ENCODE results near the gene PRR14.
A peak's percentile ranks its signal among the peaks of the same experiment; 100 is the strongest.
"Not testable (repeated sequence)": the region's sequence is repeated elsewhere in the genome, so short reads cannot be mapped to it uniquely, and the experiment has no call there.

The PRR14 gene

DNA sequence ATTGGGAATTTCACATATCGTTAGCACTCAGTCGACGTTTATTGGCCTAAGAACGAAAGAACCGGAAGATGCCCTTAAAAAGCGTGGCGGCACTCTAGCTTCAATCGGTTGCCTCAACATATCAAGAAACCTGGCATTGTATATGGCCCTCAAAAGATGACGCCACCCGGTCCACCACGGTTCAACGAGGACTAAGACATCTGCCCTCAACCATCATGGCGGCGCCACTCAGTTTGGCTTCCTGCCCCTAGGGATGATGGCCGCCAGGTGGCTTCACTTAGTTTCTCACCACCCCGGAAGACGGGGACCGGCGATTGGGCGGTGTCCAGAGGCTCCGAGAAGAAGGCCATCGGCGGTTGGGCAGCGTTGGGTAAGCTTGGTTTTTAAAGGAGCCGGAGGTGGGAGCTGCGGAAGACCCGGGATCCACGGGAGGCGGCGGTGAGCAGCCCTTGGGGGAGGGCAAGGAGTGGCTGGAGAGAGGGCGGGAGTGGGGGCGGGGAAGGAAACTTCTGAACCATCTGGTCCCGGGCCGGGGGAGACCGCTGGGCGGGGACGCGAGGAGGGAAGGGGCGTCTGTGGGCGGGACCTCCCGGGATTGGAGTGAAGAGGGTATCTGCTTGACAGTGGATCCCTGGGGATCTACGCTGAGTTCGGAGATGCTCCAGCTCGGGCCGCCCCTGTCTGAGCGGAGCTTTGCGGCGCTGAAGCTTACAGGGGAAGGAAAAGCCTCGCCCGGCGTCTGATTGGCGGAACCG lies at the start of gene PRR14:
Gene PRR14, plus strand, starts transcription at position 592 of the 755 bp plus-strand sequence. CDS start 686 bp downstream, outside the sequence.
- peak; percentile 90 for DNase-seq

DNA sequence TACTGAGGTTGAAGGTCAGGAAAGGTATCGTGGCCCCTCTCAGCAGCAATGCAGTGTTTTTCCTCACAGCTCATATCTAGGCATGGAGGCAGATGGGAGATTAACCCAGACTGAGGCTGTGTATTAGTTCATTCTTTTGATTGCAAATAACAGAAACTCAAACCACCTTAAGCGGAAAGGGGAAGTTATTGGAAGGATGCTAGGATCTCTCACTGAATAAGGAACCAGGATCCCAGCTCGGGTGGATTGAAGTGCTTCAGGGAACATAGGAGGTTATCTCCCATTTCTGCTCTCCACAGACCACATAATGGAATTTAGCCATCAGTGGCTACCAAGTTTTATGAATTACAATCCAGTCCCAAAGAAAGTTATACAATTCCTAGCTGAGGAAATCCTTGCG lies 48.8 kb upstream of the PRR14 start:
- no peak for DNase-seq

DNA sequence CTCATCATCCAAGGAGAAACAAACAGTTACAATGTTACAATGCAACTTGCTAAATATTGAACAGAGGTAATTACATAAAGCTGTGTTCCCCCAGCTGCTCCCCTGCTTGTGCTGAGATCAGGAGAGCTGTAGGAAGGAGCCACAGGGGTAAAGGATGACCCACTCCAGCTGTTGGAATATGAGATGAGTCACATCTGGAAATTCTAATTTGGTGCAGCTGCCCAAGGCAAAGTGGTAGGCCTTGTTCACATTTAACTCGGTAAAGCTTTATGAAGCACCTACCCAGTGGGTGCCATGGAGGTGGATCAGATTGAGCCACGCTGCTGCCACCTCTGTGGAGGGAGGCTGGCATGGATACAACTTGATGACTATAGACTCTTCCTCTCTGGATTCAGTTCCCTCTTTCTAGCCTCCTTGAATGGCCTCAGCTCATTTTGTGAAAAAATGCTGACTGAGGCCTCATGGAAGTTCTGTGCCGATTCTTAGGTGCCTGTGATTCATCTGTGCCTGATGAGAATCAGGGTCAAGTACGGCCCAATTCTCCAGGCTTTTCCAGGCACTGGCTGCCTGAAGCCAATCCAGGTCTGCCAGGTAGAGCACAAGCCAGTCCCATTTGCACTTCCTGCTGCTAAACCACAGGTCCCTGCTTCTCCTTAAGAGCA lies 48.0 kb upstream of the PRR14 start:
- DNase-seq = no peak

DNA sequence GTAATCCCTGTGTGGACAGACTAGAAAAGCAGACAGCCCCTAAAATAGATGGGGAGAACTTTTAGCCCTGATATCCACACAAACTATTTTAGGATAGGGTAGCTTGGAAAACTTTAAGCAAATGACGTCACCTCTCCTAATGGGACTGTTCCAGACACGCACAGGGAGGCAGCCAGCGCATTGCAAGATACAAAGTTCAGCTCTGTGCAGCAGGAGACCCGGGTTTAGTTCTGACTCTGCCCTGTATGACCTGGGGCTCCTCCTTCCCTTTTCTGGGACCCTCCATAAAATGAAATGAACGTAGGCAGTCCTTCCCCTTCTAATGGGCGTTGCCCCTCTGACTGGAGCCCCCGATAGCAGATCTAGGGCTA lies 46.8 kb upstream of the PRR14 start:
- no peak for DNase-seq

DNA sequence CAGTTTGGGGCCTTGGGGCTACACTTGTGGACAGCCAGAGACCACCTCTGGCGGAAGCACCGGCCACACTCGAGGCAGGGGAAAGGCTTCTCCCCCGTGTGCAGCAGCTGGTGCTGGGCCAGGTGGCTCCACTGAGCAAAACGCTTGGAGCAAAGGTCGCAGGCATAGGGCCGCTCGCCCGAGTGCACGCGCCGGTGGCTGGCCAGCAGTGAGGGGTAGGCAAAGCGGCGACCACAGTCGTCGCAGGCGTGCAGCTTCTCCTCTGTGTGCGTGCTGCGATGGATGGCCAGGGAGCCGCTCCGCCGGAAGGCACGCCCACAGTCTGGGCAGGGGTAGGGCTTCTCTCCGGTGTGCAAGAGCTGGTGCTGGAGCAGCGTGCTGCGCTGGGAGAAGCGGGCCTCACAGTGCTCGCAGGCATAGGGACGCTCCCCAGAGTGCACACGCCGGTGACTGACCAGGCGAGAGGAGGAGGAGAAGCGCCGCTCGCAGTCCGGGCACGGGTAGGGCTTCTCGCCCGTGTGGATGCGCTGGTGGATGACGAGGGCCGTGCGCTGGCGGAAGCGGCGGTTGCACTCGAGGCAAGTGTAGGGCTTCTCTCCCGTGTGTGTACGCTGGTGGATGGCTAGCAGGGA lies 46.3 kb upstream of the PRR14 start:
- no peak for DNase-seq

DNA sequence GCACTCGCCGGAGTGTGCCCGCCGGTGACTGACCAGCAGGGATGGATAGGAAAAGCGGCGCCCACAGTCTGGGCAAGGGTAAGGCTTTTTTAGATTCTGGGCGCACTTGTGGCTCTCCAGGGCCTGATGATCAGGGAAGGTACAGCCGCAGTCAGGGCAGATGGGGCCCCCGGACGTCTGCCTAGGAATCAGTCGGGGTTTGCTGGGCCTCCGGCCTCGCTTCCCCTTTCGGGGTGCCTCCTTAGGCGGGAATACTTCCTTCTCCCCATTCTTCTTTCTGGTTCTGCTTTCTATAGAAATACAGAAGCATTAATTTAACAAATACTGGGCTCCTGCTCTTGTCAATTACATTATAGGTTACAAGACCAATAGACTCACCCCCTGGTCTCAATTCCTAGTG lies 45.6 kb upstream of the PRR14 start:
- no peak for DNase-seq

DNA sequence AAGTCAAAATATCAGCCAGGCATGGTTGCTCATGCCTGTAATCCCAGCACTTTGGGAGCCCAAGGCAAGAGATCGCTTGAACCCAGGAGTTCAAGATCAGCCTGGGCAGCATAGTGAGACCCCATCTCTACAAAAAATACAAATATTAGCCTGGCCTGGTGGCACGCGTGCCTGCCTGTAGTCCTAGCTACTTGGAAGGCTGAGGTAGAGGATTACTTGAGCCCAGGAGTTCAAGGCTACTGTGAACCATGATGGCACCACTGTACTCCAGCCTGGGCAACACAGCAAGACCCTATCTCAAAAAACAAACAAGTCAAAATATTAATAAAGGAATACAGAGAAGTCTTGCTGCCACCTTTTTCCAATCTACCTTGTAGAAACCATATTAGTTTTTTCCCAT lies 44.8 kb upstream of the PRR14 start:
- DNase-seq = no peak

DNA sequence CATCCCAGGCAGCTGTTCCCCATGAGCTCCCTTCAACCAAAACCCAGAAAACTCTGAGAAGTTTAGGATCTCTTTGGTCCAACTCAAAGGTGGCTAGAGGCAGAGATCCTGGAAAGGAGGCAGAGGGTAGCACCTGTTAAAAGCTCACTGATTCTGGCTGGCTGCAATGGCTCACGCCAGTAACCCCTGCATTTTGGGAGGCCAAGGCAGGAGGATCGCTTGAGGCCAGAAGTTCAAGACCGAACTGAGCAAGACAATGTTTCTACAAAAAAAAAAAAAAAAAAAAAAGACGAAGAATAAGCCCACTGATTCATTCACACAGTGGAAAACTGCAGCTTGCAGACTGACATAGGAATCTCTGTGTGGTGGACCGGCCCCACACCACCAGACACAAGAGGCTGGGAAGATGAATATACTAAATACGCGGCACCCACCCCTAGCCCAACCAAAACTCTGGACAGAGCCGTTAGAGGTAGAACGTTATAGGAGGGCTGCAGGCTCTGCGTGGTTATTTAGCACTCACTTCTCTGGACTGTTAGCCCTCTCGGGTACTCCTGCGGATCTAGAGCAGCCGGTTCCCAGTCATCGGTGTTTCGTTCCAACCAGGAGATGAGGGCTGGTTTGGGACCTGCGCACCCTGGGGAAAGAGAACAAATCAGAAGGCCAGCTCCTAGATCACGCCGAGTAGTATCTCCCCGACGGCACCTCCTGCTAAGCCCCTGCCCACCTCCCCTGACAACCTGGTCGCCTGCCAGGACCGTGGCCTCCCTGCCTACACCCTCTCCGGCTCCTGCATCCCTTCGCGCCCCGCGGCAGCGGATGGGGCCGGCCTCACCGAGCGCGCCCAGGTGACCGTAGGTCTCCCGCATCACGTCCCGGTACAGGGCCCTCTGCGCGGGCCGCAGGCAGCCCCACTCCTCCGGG lies 41.5 kb upstream of the PRR14 start:
- no peak for DNase-seq

DNA sequence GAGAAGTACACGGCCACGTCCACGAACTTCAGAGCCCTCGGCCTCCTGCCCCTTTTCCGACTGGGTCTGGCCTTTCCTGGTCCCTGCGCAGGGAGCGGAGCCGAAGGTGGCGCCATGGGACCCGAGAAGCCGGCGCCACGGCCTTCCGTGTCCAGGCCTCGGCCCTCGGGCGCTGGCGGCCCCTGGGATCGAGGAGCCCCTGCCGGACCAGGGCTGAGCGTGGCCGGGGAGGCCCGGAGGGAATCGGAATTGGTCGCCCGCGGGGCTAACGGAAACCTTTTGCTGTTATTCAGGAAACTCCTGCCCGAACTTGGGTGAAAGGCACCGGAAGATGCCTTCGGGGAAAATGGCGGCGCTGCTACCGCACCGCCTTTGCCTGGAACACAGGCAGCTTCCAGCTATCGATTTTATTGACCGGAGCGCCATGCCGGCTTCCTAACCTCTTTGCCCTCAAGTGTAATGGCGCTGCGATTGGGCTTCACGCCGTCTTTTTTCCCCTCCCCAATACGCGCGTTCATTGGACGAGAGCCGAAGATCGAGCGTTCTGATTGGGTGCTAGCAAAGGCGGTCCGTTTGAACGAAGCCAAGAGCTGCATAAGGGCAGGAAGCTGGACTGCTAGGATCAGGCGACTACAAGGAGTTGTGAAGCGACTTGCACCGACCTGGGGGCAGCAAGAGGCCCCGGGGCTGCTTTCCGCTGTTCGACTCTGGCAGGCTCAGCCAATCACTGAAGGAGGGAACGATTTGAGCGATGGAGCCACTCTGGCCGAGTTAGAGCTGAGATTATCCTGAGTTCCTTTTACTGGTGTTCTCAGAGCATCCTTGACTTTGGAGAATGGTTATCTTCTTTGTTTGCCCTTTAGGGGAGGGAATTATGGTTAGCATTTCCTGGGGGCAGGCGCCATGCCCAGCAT lies 40.6 kb upstream of the PRR14 start, which contains the start of gene ZNF689:
Gene ZNF689, minus strand, starts transcription at position 464 of the 914 bp plus-strand sequence. Its CDS starts 348 bp downstream, at position 116.
- peak; percentile 88 for DNase-seq

DNA sequence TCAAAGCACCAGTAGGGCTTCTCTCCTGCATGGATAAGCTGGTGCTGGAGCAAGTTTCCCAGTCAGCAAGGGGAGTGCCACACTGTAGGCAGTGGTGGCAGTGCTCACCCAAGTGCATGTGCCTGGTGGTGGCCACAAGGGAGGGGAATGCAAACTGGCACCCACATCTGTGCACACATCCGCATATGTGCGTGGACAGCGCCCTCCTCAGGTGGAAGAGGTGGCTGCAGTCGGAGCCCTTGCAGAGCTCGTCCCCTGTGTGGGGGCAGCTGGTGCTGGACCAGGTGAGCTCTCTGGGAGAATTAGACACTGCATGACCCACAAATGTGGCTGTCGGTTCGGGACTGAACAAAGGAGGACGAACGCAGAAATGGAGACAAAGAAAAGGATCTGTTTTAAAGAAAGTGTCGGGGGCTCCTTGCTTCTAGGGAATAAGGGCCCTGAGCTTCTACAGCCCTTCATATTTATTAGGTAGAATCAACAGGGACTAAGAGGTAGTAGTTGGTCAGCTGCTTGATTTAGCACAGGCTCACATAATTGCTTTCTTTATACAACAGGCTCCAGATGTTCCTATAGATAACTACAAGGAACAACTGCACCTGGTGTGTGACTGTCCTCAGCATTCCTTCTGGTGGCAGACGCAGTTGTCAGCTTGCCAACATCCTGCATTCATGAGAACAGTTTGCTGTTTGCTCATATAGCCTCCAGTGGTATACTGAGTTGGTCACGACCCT lies 35.2 kb upstream of the PRR14 start:
- no peak for DNase-seq

DNA sequence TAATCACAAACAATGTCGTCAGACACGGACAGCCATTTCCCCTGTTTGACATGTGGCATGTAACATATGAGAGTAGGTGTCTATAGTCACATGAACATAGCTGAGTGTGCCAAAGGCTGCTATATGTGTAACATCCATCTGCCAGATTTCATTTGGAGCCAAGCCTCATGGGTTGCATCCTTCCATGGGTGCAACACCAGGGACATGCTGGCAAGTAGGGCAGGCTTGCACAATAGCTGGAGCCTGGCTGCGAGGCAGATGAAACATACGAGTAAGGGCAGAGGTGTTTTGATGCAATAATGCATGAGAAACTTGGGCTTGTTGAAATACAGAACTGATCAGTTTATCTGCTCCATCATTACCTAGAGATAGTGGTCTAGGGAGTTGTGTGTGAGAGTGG lies 31.6 kb upstream of the PRR14 start:
- DNase-seq = no peak

DNA sequence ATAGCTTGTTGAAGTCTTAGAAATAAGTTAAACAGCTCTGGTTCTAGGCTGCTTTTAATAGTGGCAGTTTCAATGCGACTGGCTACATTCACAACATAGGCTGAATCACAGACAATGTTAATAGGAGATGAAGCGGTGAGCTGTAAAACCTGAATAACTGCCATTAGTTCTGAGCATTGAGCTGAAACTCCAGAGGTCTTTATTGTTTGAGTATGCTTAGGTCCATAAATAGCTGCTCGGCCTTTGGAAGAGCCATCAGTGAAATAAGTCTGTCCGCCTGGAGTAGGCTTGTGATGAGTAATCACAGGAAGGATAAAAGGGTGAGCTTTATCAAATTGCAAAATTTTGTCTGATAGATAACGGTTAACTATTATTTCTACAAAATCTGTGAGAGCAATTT lies 31.1 kb upstream of the PRR14 start:
- DNase-seq = no peak

DNA sequence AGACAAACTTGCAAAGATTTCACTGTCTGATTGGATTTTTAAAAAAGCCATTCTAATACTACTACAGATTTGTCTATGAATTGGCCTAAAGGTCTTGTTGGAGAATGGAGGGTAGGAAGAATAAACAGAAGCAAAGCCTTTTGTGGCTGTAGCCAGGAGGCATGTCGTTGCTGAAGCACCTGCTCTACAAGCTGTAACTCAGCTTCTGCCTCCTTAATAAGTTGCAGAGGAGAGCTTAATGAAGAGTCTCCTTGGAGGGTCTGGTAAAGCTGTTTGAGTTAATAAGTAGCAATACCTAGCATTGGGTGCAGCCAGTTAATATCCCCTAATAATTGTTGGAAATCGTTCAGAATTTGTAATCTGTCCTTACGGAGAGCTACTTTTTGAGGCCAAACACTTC lies 30.6 kb upstream of the PRR14 start:
- no peak for DNase-seq

DNA sequence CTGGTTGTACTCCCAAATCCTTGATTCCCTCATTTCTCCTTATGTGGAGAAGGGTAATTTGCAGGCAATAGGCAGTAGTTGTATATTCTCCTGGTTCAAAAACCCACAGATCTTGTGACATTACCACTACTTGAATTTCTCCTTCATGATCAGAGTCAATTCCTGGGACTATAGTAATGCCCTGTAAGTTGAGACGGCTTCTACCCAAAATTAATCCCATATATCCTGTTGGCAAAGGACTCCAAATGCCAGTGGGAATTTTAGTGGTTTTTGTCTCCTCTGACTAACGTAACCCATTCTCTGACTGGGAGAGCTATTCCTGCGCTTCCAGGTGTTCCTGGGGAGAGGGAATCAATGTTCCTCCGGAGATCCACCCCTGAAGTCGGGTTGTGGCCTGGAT lies 29.0 kb upstream of the PRR14 start:
- DNase-seq = no peak

DNA sequence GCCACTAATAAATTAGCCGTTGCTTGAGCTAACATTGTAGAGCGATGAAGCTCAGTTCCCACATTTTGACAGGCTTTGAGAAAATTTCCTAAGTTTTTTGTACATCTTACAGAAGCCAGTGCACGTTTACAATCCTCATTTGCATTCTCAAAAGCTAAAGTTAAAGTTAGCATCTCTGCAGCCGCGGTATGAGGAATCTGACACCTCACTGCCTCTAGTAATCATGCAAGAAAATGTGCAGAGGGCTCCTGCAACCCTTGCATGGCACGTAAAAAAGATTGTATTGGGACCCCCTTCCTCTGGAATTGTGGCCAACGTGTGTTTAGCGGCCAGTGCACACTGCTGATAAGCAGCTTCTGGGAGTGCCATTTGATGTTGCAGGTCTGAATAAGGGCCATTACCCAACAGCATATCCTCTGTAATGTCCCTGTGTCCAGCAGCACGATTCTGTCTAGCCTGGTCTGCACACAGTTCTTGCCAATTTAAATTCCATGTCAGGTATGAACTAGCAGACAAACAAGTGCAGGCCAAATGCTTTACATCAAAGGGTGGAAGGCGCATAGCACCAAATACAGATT lies 28.2 kb upstream of the PRR14 start:
- no peak for DNase-seq

DNA sequence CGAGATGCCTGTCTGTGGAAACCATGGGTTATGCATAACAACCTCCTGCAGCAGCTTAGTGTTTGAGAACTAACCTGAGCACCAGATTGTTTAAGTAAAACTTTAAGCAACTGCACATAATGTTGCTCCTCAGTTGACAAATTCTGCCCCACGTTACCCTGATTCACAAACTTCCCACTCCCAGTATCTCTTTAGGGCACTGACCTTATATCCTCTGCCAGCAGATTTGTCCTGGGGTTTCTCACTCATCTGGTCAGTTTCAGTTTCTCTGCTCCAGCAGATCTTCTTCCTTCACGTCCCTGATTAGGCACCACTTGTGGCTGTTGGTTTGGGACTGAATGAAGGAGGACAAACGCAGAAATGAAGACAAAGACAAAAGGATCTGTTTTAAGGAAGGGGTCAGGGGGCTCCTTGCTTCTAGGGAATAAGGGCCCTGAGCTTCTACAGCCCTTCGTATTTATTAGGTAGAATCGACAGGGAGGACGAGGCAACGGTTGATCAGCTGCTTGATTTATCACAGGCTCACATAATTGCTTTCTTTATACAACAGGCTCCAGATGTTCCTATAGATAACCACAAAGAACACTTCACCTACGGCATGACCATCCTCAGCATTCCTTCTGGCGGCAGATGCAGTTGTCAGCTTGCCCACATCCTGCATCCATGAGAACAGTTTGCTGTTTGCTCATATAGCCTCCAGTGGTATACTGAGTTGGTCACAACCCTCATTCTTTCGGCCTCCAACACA lies 27.1 kb upstream of the PRR14 start:
- DNase-seq = no peak

DNA sequence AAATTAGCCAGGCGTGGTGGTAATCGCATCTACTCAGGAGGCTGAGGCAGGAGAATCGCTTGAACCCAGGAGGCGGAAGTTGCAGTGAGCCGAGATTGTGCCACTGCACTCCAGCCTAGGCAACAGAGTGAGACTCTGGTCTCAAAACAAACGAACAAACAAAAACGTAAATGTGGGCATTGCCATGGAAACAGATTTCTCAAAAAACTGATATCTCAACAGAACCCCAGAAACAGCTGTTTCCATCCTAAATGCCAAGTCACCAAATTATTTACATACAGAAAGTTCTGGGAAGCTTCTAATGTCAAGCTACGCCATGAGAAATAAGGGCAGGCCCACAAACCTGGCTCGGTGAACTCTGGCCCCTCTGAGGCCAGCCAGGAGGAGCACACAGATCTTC lies 24.5 kb upstream of the PRR14 start:
- DNase-seq = no peak

DNA sequence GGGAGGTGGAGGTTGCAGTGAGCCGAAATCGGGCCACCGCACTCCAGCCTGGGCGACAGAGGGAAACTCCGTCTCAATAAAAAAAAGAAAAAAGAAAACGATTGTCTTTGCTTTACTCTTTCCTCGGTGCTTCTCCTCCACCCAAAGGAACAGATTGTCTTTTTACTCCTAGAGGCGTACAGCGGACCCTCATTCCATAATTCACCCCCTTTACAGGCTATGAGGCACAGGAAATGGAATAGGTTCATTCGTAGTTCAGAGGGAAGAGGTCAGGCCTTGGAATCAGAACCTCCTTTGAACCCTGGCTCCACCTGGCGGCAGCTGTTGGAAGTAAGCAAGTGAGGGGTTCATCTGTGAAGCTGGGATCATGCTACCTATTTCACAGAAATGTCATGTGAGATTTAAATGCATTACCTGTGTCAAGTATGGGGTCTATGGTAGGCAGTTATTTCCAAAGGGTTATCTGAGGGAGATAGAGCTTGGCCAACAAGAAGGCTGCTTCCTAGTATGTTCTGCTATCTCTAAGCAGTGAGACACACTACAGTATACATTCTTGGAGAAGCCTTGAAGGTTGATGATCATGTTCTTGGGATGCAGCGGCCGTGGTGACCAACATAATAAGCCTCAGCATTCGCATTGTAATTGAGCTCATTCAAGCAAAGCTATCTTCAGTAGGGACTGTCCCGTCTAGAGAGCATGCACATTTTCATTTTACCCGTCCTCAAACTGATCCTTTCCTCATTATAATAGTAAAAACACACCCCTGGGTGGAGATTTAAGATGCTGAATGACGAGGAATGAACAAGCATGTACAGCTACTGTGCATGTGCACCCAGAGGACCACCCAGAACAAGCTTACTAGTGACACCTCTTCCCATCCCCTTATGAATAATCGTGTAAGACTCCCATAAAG lies 21.9 kb upstream of the PRR14 start:
- peak; percentile 62 for DNase-seq

DNA sequence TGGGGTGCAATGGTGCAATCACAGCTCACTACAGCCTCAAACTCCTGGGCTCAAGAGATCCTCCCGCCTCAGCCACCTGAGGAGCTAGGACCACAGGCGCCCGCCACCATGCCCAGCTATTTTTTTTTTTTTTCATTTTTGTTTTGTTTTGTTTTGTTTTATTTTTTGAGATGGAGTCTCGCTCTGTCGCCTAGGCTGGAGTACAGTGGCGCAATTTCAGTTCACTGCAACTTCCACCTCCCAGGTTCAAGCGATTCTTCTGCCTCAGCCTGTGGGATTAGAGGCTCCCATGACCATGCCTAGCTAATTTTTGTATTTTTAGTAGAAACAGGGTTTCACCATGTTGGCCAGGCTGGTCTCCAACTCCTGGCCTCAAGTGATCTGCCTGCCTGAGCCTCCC lies 18.3 kb upstream of the PRR14 start:
- DNase-seq = not testable (repeated sequence)

Data from NCI-H2029 treated with DMSO at 0.1 percent for 48 hours (cell line).